Stimulated activated naive B cell treated with anti-CD40 and anti-IgM and Interleukin-4, amounts not matched to agents 10 μg/mL and 1 μg/mL and 100 μg/mL, for 72 hours (primary cell): ENCODE measurements around the gene TIGD1.
"Not testable (repeated sequence)": the region's sequence is repeated elsewhere in the genome, so short reads cannot be mapped to it uniquely, and the experiment has no call there.

Experiments used
- ATAC-seq, 2 donors: fragments of 150-1000 bp; cut with Tn5 transposase; replicated peaks; 2 replicates each; pipeline ENCODE4 v1.10.0; 2021; ENCODE audit warnings: moderate library complexity in 1 of 2
- DNase-seq: peaks from one replicate; pipeline ENCODE4 v3.0.0; 2021
- H3K27ac Mint-ChIP-seq: one replicate; pipeline ENCODE4 v1.8.0; 2022; ENCODE audit warnings: mild to moderate bottlenecking, mixed read lengths
- H3K27me3 Mint-ChIP-seq, 2 donors: one replicate each; pipeline ENCODE4 v1.8.0; 2022; ENCODE audit warnings: mixed read lengths in 2 of 2
- H3K36me3 Mint-ChIP-seq, 2 donors: one replicate each; pipeline ENCODE4 v1.8.0; 2022; ENCODE audit warnings: mixed read lengths in 2 of 2, mild to moderate bottlenecking in 1 of 2
- H3K4me1 Mint-ChIP-seq, 2 donors: one replicate each; pipeline ENCODE4 v1.8.0; 2022; ENCODE audit warnings: mixed read lengths in 2 of 2, mild to moderate bottlenecking in 1 of 2
- H3K4me3 Mint-ChIP-seq, 2 donors: one replicate each; pipeline ENCODE4 v1.8.0; 2022; ENCODE audit warnings: mild to moderate bottlenecking in 2 of 2, mixed read lengths in 2 of 2, moderate library complexity in 1 of 2
- H3K9me3 Mint-ChIP-seq, 2 donors: one replicate each; pipeline ENCODE4 v1.8.0; 2022; ENCODE audit warnings: mixed read lengths in 2 of 2, mild to moderate bottlenecking in 1 of 2

TIGD1 gene

DNA sequence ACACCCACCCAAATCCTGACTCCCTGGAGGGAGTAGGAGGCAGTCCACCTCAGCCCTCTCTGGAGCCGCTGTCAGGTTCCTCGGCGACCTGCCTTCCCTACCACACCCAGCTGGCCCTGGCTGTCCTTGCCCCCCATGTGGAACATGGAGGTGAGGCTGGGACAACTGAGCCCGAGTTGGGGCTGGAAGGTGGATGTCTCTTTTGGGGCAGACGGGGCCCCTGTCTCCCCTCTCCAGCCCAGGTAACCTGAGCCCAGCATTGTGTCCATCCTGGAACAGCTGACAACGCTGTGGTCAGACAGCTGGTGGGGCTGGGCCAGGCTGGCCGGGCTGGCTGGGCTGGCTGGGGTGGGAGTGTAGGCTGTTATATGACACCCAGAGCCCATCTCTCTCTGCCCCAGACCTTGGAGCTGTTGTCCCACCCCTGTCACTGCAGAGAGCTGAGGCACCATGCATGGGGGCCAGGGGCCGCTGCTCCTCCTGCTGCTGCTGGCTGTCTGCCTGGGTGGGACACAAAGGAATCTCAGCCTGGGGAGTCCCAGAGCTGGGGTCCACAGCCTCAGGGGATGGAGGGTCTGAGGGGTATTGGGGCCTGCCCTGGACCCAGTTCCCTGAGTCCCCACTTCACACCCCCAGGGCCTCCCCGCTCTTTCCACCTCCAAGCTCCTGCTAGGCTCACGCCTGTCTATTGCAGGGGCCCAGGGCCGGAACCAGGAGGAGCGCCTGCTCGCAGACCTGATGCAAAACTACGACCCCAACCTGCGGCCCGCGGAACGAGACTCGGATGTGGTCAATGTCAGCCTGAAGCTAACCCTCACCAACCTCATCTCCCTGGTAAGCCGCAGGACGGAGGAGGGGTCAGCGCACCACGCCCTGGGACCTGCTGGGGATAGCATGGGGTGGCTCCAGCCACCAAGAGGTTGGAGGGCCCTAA lies 10.8 kb downstream of the TIGD1 start, which contains the start of gene CHRNG:
CHRNG (plus strand) TSS at position 395 of the 934 bp plus-strand sequence; CDS start at position 451, 56 bp downstream.
- Mint-ChIP-seq H3K4me3 (peak within 1 kb of the TSS in 1 of 2 donors; percentile 54), H3K9me3 (peaks cover 6 to 8% of the 10 kb centered on the region in 2 donors), H3K27me3 (peaks cover 27 to 35% of the 10 kb centered on the region in 2 donors), H3K36me3 (peaks cover 9 to 14% of the 10 kb centered on the region in 2 donors), H3K4me1 (peaks cover 22 to 38% of the 10 kb centered on the region in 2 donors), H3K27ac (no peak within 1 kb of the TSS)
- no peak for DNase-seq
- no peak for ATAC-seq

DNA sequence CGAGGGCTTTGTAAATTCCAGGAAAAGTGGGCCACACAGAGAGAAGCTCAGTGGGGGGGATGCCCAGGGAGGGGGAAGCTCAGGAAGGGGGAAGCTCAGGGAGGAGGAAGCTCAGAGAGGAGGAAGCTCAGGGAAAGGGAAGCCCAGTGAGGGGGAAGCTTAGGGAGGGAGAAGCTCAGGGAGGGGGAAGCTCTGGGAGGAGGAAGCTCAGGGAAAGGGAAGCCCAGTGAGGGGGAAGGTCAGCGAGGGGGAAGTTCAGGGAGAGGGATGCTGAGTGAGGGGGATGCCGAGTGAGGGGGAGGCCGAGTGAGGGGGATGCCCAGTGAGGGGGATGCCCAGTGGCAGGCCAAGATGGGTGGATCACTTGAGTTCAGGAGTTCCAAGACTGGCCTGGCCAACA lies 11.7 kb downstream of the TIGD1 start:
- H3K27ac Mint-ChIP-seq = peak overlapping the region; percentile 14

DNA sequence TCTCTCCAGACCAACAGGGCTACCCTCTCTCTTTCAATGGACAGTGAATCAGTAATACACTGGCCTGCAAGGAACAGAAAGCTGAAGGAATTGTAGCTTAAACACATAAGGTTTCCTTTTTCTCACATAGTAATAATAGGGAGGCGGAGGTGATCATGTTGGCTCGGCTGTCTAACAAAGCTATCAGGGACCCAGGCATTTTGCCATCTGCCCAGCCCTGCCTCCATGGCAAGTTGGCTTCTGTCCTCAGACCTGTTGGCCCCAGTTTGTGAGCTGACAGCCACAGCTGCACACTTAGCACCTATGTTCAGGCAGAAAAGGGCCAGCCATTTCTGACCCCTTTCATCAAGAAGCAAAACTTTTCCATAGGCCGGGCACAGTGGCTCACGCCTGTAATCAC lies 12.9 kb downstream of the TIGD1 start:
- H3K4me1 Mint-ChIP-seq = peaks cover 20 to 30% of the 10 kb centered on the region in 2 donors
- peaks cover 6 to 8% of the 10 kb centered on the region in 2 donors for H3K9me3 Mint-ChIP-seq
- no peak overlapping the region for H3K4me3 Mint-ChIP-seq
- DNase-seq (no peak), ATAC-seq (no peak)
- H3K27me3 Mint-ChIP-seq = peaks cover 27 to 35% of the 10 kb centered on the region in 2 donors
- H3K36me3 Mint-ChIP-seq = peaks cover 0 to 7% of the 10 kb centered on the region in 2 donors
- H3K27ac Mint-ChIP-seq = no peak overlapping the region

More for the DNA sequence above, 11.7 kb downstream of the TIGD1 start:
- H3K9me3 Mint-ChIP-seq = peaks cover 6 to 8% of the 10 kb centered on the region in 2 donors
- H3K36me3 Mint-ChIP-seq = peaks cover 5 to 10% of the 10 kb centered on the region in 2 donors
- H3K4me1 Mint-ChIP-seq = peaks cover 20 to 34% of the 10 kb centered on the region in 2 donors
- peaks cover 27 to 35% of the 10 kb centered on the region in 2 donors for H3K27me3 Mint-ChIP-seq
- peak in 1 of 2 donors; percentile 34 for ATAC-seq
- H3K4me3 Mint-ChIP-seq = peak overlapping the region in 1 of 2 donors; percentile 54
- DNase-seq = no peak

DNA sequence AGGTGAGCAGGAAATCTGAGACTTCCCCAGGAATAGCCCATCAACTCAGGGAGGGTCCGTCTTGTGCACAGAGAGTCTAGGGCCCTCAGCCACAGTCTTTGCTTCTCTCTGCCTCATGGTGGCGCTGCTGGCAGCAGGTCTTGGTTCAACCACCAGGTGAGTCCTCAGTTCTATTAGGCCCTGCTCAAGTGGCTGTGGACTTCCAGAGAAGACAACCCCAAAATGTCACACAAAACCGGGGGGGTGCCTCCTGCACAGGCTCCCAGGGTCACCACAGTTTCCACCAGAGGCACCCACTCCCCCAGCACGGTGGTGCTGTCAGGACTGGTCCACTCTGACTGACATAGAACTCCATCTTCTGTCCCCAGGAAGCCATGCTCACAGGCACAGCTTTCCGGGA lies 13.3 kb downstream of the TIGD1 start:
- ATAC-seq (peak in 1 of 2 donors; percentile 21), DNase-seq (no peak)
- Mint-ChIP-seq H3K4me1 (peaks cover 18 to 26% of the 10 kb centered on the region in 2 donors), H3K36me3 (peaks cover 0 to 7% of the 10 kb centered on the region in 2 donors), H3K27me3 (peaks cover 27 to 35% of the 10 kb centered on the region in 2 donors), H3K9me3 (peaks cover 6 to 8% of the 10 kb centered on the region in 2 donors), H3K27ac (no peak overlapping the region), H3K4me3 (no peak overlapping the region)

DNA sequence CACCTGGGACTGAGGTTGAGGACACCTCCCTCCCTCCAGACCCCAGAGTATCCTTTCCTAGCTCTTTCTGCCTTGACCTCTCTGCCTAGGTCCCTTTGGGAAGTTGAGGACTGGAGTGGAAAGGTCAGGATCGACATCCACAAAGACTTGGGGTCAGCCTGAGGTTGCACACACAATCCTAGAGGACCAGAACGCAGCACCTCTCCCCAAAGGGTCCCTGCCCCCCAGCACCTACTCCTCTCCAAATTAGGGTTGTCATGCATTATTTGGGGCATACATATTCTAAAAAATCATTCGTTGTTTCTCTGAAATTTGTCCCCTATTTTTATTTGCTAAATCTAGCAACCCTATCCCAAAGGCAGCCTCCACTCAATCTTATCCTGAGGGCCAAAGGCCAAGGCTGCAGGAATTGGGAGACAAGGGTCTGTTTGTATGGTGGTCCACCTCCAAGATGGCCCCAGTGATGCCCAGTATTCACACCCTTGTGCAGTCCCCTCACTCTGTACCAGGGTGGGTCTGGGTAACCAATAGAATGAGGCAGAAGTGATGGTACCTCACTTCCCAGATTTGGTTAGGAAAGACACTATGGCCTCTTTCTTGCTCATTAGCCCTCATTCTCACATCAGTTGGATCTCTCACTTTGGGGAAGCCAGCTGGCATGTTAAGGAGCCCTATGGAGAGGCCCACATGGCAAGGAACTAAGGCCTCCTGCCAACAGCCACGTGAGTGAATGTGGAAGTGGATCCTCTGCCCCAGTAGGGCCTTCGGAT lies 14.4 kb downstream of the TIGD1 start:
- Mint-ChIP-seq H3K27me3 (peaks cover 27 to 40% of the 10 kb centered on the region in 2 donors), H3K4me3 (no peak overlapping the region), H3K36me3 (peaks cover 0 to 7% of the 10 kb centered on the region in 2 donors), H3K27ac (no peak overlapping the region), H3K4me1 (peaks cover 14 to 18% of the 10 kb centered on the region in 2 donors), H3K9me3 (peaks cover 6 to 8% of the 10 kb centered on the region in 2 donors)
- DNase-seq = no peak
- no peak for ATAC-seq

DNA sequence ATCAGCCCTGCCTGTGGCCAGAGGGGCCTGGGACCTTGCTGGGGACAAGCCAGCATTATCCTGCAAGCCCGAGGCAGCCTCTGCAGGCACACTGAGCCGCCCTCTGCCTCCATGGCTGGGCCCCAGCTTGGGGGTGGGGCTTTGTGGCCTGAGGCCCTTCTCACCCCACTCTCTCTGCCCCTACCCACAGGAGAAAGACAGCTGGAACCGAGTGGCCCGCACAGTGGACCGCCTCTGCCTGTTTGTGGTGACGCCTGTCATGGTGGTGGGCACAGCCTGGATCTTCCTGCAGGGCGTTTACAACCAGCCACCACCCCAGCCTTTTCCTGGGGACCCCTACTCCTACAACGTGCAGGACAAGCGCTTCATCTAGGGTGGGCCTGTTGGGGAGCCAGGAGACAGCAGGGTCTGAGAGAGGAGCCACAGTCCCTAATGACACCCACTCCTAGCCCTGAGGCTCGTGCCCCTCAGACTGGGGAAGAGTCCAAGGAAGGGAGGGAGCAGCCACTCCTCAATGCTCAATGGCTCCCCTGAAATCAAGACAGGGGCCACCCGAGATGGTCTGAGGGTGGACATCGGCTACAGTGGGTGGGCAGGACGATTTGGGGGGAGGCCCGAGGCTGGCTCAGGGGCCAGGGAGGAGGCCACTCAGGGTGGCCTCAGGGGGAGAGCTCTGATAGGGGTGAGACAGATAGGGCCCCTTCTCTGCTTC lies 15.3 kb downstream of the TIGD1 start:
- peaks cover 6 to 8% of the 10 kb centered on the region in 2 donors for H3K9me3 Mint-ChIP-seq
- no peak overlapping the region for H3K4me3 Mint-ChIP-seq
- no peak for DNase-seq
- no peak overlapping the region for H3K27ac Mint-ChIP-seq
- H3K36me3 Mint-ChIP-seq = peaks cover 0 to 7% of the 10 kb centered on the region in 2 donors
- ATAC-seq = no peak
- peaks cover 27 to 41% of the 10 kb centered on the region in 2 donors for H3K27me3 Mint-ChIP-seq
- peaks cover 11 to 14% of the 10 kb centered on the region in 2 donors for H3K4me1 Mint-ChIP-seq

DNA sequence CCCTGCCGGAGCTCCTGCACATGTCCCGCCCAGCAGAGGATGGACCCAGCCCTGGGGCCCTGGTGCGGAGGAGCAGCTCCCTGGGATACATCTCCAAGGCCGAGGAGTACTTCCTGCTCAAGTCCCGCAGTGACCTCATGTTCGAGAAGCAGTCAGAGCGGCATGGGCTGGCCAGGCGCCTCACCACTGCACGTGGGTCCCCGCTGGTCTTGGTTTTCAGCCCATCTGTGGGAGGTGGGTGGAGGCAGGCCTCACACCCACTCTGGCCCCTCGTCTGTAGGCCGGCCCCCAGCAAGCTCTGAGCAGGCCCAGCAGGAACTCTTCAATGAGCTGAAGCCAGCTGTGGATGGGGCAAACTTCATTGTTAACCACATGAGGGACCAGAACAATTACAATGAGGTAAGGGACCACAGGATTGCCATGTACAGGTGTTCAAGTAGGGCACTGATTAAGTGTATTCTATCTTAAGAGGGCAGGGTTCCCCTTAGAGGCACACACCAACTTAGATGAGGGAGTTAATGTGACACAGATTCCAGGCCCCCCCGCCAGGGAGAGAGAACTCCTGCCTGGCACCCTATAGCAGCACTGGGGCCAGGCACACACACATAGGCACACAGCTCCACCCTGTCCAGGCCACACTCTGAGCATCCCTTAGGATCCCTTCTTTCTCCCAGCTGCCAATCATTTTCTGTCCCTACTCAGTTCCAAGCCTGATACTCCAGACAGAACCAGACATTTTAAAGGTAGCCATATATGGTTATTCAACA lies 16.2 kb downstream of the TIGD1 start:
- H3K4me3 Mint-ChIP-seq = no peak overlapping the region
- peaks cover 0 to 7% of the 10 kb centered on the region in 2 donors for H3K36me3 Mint-ChIP-seq
- H3K9me3 Mint-ChIP-seq = peaks cover 6 to 8% of the 10 kb centered on the region in 2 donors
- DNase-seq = no peak
- H3K4me1 Mint-ChIP-seq = peaks cover 9 to 11% of the 10 kb centered on the region in 2 donors
- no peak for ATAC-seq
- H3K27ac Mint-ChIP-seq = no peak overlapping the region
- H3K27me3 Mint-ChIP-seq = peaks cover 26 to 48% of the 10 kb centered on the region in 2 donors

DNA sequence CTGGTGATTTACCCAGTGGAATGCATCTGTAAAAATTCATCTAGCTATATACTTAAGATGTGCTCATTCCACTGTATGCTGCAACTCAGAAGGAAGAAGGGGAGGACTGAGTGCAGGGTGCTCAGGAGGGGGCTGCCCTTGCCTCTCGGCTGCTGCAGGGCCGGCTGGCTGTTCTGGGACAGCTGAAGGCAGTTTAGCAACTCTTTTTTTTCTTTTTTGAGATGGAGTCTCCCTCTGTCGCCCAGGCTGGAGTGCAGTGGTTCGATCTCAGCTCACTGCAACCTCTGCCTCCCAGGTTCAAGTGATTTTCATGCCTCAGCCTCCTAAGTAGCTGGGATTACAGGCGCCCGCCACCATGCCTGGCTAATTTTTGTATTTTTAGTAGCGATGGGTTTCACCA lies 17.5 kb downstream of the TIGD1 start:
- not testable (repeated sequence) for H3K36me3 Mint-ChIP-seq, H3K9me3 Mint-ChIP-seq, DNase-seq, H3K27ac Mint-ChIP-seq, ATAC-seq, H3K4me1 Mint-ChIP-seq, H3K4me3 Mint-ChIP-seq
- peaks cover 27 to 50% of the 10 kb centered on the region in 2 donors for H3K27me3 Mint-ChIP-seq

DNA sequence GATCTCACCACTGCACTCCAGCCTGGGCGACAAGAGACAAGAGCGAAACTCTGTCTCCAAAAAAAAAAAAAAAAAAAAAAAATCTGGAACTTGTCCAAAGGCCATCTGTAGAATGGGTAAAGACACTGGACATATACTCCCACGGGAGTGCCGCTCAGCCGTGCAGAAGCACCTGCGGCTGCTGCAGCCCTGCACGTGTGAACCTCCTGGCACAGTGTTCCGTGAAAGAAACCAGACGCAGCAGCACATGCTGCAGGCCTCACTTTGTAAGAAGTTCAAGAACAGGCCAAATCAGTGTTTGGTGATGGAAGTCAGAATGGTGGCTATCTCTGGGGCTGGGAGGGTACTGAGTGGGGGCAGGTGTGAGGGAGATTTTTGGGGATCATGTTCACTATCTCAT lies 17.9 kb downstream of the TIGD1 start:
- Mint-ChIP-seq H3K27ac (no peak overlapping the region), H3K9me3 (peaks cover 6 to 8% of the 10 kb centered on the region in 2 donors), H3K27me3 (peaks cover 27 to 52% of the 10 kb centered on the region in 2 donors), H3K4me3 (no peak overlapping the region), H3K4me1 (peaks cover 0 to 4% of the 10 kb centered on the region in 2 donors), H3K36me3 (peaks cover 0 to 7% of the 10 kb centered on the region in 2 donors)
- DNase-seq (no peak), ATAC-seq (no peak)

DNA sequence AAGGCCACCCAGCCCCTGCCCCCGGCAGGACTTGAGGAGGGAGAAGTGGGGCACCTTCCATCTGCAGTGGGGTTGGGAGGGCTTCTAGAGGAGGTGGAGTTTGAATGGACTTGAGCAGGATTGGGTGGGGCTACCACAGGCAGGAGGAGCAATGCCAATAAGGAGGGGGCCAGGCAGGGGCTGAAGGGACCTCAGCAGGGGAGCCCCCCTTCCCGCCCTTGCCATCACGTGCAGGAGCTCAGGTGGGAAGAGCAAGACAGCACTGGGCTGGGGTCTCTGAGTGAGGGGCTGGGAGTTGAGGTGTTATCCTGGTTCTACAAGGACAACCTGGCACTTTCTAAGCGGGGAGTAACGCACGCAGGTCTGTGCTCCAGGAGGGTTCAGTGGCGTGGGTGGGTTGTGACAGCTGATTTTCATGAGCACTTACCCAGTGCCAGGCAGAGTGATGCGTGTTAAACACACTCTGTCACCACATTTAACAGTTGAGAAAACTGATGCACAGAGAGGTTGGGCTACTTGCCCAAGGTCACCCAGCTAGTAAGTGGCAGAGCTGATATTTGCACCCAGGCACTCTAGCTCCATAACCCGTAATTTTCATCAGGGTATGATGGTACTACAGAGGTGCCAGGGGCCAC lies 19.6 kb downstream of the TIGD1 start:
- Mint-ChIP-seq H3K27ac (no peak overlapping the region), H3K36me3 (no peaks in the 10 kb centered on the region), H3K4me1 (peaks cover 0 to 4% of the 10 kb centered on the region in 2 donors), H3K4me3 (no peak overlapping the region), H3K27me3 (peaks cover 28 to 56% of the 10 kb centered on the region in 2 donors), H3K9me3 (peaks cover 0 to 1% of the 10 kb centered on the region in 2 donors)
- DNase-seq (no peak), ATAC-seq (no peak)

DNA sequence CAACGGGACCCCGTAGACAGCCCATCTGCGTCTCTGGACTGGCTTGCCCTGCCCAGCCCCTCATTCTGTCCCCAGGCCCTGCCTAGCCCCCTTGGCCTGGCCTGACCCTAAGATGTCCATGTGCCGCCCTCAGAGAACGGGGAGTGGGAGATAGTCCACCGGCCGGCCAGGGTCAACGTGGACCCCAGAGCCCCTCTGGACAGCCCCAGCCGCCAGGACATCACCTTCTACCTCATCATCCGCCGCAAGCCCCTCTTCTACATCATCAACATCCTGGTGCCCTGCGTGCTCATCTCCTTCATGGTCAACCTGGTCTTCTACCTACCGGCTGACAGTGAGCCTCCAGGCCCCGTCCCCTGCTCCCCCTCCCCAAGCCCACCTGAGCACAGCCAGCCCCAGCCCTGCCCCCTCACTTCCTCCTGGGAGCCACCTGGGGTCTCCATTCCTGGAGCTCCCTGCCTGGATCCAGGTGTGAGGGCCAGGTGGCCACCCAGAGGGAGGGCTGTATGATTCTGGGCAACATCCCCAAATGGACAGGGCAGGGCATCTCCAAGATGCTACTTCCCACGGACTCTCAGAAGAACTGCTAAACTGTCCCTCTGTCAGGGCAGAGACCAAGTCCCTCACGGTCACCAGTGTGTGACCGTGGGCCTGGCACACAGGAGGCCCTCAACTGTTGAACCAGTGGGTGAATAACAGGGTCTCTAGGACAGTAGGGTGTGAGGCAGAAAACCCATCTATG lies 20.4 kb downstream of the TIGD1 start:
- H3K9me3 Mint-ChIP-seq = no peaks in the 10 kb centered on the region
- no peaks in the 10 kb centered on the region for H3K36me3 Mint-ChIP-seq
- H3K4me1 Mint-ChIP-seq = peaks cover 0 to 4% of the 10 kb centered on the region in 2 donors
- DNase-seq (no peak), ATAC-seq (no peak)
- H3K27me3 Mint-ChIP-seq = peaks cover 25 to 50% of the 10 kb centered on the region in 2 donors
- H3K27ac Mint-ChIP-seq = no peak overlapping the region
- no peak overlapping the region for H3K4me3 Mint-ChIP-seq

DNA sequence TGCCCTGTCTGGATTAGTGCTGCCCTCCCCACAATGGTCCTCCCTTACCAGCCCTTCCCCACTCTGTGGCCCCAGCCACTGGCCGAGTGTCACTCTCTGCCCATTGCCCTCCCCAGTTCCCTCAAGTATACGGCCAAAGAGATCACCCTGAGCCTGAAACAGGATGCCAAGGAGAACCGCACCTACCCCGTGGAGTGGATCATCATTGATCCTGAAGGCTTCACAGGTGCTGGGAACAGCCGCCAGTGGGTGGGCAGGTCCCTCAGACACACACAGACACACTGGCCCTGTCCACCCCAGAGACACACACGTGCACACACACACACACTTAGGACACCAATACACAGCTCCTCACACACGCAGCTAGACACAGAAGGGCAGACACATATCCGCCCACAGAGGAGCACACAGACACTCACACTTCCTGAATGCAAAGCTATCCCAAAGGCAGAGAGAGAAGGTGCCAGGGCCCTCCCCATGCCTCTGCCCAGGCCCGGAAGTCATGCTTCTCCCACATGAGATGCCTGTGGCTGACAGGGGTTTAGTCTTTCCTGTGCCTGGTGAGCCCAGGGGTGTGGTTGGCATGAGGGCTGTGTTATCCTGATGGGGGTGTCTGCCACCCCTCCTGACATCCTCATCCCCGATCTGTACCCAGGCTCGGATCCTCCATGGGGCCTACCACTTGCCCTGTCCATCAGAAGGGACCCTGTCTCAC lies 21.5 kb downstream of the TIGD1 start:
- H3K36me3 Mint-ChIP-seq = no peaks in the 10 kb centered on the region
- H3K4me1 Mint-ChIP-seq = peaks cover 8% of the 10 kb centered on the region in 2 donors
- H3K27me3 Mint-ChIP-seq = peaks cover 33 to 59% of the 10 kb centered on the region in 2 donors
- no peak for ATAC-seq
- H3K4me3 Mint-ChIP-seq = no peak overlapping the region
- H3K27ac Mint-ChIP-seq = peak overlapping the region; percentile 39
- no peak for DNase-seq
- no peaks in the 10 kb centered on the region for H3K9me3 Mint-ChIP-seq
